NOMO-1 treated with dmso at 0.1 percent for 144 hours (cell line): ENCODE results near the gene CKS1B.
A peak's percentile ranks its signal among the peaks of the same experiment; 100 is the strongest.
"Not testable (repeated sequence)": the region's sequence is repeated elsewhere in the genome, so short reads cannot be mapped to it uniquely, and the experiment has no call there.

Experiments
- DNase-seq: peaks from one replicate; lab custom pipeline; 2025; ENCODE audit not compliant: unreplicated experiment; lab: John Stamatoyannopoulos, UW

CKS1B gene

GRCh38 chr1:154962795-154963330 lies 11.6 kb upstream of the CKS1B start:
- DNase-seq = no peak

DNA sequence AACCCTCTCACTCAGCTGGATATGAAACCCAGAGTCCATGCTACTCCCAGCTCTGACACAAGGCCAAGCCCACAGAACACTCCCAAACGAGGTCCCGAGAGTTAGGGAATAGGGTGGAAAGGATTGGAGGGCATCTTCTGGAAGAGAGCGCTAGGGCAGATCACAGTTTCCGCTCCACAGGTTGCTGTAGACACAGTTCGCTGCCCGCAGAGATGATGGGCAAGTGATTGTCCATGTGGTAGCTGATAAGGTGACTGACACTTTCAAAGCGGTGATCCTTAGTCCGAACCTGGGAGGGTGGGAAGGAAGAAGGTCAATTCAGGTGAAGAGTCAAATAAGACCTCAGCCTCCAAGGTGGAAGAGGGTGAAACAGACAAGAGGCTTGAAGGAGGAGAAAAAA lies 10.8 kb upstream of the CKS1B start:
- no peak for DNase-seq

DNA sequence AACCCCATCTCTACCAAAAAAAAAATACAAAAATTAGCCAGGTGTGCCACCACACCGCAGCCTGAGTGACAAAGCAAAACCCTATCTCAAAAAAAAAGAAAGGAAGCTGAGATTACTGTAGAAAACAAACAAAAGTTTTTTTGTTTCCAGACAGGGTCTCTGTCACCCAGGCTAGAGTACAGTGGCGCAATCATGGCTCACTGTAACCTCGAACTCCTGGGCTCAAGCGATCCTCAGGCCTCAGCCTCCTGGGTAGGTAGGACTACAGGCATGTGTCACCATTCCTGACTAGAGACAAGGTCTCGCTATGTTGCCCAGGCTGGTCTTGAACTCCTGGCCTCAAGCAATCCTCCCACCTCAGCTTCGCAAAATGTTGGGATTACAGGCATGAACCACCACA lies 10.1 kb upstream of the CKS1B start:
- no peak for DNase-seq

- DNase-seq = no peak
These were observed 8.4 kb upstream of the CKS1B start for GRCh38 chr1:154966111-154966510.

GRCh38 chr1:154967331-154967950 lies 7.0 kb upstream of the CKS1B start:
- no peak for DNase-seq

GRCh38 chr1:154968731-154969130 lies 5.8 kb upstream of the CKS1B start:
- DNase-seq = no peak

GRCh38 chr1:154969246-154969645 lies 5.2 kb upstream of the CKS1B start:
- DNase-seq = no peak

DNA sequence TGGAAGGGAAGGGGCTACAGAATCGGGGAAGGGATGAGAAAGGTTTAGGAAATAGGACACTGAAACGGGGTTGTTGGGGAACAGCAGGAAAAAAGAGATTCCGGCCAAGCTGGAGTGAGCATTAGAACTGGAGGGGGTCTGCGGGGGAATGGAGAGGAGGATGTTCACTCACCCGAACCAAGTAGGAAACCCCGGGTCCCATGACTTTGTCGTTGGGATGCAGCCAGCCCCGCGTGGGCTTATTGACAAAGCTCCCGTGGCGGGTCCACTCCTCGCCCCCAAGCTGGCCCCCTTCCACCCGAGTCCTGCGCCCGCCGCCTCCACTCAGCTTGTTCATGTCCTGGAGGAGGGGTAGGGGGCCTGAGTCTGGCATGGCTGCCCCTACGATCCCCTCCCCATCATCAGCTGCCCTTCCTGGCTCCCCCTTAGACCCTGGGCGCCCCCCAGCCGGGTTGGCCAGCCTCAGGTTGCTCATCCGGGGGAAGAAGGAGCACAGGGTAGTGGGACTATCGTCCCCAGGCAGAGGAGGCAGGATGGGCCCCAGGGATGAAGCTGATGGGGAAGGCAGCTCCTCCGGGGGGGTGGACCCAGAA lies 4.5 kb upstream of the CKS1B start:
- DNase-seq = no peak

DNA sequence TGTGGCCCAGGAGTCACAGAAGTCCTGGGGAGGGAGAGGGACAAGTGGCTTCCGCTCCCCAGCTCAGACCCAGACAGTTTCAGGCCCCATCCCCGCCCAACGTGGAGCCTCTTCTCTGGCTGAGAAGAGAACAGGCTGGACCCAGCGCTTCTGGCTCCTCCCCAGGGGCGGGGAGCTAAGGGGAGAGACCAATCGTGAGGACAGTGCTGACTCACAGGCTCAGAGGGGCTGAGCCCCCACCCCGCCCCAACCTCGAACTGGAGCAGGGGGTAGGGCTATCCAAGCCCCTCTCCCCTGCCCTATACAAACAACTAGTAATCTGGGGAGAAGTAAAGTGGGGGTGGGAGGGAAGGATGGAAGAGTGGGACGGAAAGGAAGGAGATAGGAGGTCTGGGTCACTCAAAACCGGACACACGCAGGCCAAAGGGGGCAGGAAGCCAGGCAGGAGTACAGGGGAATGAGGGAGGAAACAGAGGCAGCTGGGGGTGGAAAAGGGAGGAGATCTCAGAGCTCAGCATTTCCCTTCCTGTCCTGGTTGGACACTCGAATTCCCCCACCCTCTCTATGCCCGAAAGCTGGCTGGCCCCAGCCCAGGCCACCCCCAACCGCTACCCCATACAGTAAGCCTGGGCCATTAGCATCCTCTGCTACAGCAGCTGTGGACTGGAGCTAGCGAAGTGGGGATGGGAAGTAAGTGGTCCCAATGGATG lies 3.7 kb upstream of the CKS1B start, which contains the start of gene SHC1:
Gene SHC1, minus strand, starts transcription at position 117 of the 710 bp plus-strand sequence. CDS start 221 bp downstream, outside the sequence.
- DNase-seq = no peak

- DNase-seq = no peak
These were observed 3.0 kb upstream of the CKS1B start for GRCh38 chr1:154971341-154971998.

- no peak for DNase-seq
These were observed 2.3 kb upstream of the CKS1B start for GRCh38 chr1:154972213-154972516.

GRCh38 chr1:154972517-154973343 lies 1.8 kb upstream of the CKS1B start:
- DNase-seq = no peak

DNA sequence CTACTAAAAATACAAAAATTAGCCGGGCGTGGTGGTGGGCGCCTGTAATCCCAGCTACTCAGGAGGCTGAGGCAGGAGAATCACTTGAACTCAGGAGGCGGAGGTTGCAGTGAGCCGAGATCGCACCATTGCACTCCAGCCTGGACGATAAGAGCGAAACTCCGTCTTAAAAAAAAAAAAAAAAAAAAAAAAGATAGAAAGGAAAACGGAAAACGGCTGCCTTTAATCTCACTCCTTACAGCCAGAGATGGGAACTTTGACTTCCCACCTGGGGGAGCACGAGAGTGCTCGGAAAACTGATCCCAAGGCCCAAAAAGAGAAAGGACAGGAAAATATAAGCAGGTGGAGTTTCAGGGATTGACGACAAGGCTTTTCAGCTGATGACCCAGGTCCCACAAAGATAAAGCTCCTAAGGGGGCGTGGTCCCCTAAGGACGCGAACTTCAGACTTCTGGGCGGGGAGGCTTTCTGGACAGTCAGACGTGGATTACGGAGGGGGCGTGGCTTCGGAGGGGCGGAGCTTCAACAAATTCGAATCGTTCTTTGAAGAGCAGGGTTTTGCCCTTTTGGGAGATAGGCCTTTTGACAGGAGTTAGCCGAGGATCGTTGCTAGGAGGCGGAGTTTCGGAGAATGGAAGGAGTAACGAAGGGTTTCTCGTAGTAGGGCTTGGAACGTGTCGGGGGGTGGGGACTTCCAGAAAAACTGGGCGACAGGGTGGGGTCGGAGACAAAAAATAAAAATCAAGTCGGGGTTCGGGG lies 958 bp upstream of the CKS1B start:
- peak; percentile 98 for DNase-seq

DNA sequence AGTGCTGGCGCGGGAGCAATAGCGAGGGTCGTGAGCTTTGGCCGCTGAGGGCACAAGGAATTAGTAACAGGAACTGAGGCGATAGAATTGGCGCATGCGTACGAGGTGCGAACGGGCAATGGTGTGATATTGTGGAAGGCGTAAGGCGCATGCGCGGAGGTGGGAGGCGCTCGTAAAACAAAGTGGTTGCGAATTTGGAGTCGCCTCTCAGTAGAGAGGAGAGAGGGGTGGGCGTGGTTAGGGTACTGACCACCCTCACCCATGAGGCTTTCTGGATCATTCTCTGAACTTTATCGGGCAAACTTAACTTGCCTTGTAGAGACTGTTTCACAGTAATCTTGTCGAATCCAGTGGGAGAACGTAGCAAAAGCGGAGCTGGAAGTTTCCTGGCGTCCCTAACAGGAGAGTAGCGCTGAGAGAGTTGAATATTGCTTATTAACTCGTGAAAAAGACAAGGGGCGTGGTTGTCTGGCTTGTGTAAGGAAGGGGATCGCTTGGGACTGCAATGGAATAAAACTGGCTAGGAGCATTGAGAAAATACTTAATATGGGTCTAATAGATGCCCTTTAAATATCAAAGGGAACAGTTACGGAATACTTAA lies 427 bp downstream of the CKS1B start:
- peak; percentile 95 for DNase-seq

GRCh38 chr1:154975409-154976059 lies 1.1 kb downstream of the CKS1B start:
- no peak for DNase-seq

- not testable (repeated sequence) for DNase-seq
These were observed 3.3 kb downstream of the CKS1B start for GRCh38 chr1:154977762-154978161.

DNA sequence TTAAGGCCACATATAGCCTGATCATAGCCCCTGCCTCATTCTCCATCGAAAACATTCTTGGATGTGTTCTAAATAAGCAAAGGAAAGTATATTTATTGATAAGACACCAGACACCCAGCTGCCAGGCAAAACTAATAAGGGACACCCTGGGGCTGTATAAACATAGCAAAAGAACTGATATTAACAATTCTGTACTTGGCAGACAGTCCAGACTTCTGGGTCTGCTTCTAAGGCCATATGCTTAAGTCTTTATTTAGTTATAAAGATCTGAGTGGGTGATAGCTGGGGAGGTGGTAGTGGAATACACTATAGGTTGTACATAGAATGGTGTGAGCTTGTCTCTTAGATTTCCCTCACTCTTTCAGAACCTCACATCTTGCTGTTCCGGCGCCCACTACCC lies 3.9 kb downstream of the CKS1B start:
- no peak for DNase-seq

DNA sequence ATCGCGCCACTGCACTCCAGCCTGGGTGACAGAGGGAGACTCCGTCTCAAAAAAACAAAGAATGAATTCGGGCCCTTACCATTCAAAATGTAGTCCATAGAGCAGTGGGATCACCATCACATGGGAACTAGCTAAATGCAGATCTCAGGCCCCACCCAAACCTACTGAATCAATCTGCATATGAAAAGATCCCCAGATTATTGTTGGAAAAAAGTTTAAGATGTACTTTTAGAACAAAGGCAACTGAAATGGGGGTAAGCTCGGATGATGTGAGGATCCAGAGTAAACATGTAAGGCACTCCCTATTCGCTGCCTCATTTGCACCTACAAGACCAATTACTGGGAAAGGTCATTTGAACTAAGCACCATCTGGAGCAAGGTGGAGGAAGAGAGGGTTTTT lies 7.9 kb downstream of the CKS1B start:
- DNase-seq = no peak
